HEK293 (cell line): ENCODE measurements around the gene MAPK12.

Experiments used
- ZFP37 ChIP-seq: fragments of 450-650 bp; formaldehyde crosslinking; IDR thresholded peaks from 2 replicates; pipeline ENCODE4 v1.5.1; 2016; ENCODE audit warnings: missing biosample characterization, missing genetic modification characterization
- ZNF223 ChIP-seq: fragments of 450-650 bp; formaldehyde crosslinking; IDR thresholded peaks from 2 replicates; pipeline ENCODE4 v1.5.1; 2016; ENCODE audit warnings: missing biosample characterization, missing genetic modification characterization
- ZNF366 ChIP-seq: fragments of 450-650 bp; formaldehyde crosslinking; conservative IDR thresholded peaks from 2 replicates; pipeline ENCODE4 v1.5.1; 2016; ENCODE audit warnings: missing biosample characterization, missing genetic modification characterization
- ZNF423 ChIP-seq: fragments of 450-650 bp; formaldehyde crosslinking; IDR thresholded peaks from 2 replicates; pipeline ENCODE4 v1.5.1; 2016; ENCODE audit warnings: missing biosample characterization, missing genetic modification characterization
- TF ChIP-seq, protein P1 (sequence below): sonication (generic); formaldehyde crosslinking; IDR thresholded peaks from 2 replicates; pipeline ENCODE4 v1.8.1; 2022; ENCODE audit warnings: mild to moderate bottlenecking, moderate library complexity, missing genetic modification reagents
- TF ChIP-seq, protein P2 (sequence below): fragments of 450-650 bp; formaldehyde crosslinking; IDR thresholded peaks from 2 replicates; pipeline ENCODE4 v1.5.1; 2016; ENCODE audit warnings: missing biosample characterization, missing genetic modification characterization

DNA sequence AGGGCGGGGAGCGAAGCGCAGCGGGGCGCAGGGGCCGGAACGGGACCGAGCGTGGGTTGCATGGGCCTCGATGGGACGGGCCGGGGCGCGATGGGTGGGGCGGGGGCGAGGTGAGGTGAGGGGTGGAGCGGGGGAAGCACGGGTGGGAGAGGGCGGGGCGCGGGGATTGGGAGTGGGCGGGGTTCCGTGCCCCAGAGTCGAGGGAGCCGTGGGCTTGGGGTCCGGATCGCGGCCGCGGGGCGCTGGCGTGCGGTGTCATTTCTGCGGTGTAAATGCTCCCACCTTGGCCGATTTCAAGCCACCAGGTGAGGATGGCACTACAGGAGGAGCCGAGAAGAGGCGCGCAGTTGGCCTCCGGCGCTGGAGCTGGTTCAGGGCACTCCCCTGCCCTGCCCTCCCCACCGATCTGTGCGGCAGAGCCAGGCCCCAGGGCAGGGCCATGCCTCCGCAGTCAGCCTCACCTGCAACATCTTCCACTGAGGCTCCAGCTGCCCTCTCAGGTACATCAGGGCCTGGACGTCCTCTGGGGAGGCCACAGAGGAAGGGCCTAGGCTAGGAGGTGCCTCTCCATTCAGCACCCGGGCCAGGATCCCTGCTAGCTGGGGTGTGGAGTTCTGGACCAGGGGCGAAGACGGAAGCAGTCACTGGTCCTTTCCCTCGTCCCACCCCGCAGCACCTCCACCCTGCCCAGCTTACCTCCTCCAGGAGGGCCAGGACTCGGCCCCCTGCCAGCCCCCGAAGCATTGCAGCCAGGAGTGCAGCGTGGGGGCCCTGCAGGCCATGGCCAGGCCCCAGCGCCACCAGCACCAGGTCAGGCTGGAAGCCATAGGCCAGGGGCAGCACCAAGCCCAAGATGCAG, 16.0 kb downstream of the MAPK12 start:
- TF ChIP-seq, protein P1, sequence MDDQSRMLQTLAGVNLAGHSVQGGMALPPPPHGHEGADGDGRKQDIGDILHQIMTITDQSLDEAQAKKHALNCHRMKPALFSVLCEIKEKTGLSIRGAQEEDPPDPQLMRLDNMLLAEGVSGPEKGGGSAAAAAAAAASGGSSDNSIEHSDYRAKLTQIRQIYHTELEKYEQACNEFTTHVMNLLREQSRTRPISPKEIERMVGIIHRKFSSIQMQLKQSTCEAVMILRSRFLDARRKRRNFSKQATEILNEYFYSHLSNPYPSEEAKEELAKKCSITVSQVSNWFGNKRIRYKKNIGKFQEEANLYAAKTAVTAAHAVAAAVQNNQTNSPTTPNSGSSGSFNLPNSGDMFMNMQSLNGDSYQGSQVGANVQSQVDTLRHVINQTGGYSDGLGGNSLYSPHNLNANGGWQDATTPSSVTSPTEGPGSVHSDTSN (CRISPR knock-in tag): no peak
- no peak for TF ChIP-seq ZNF423 (tag by site-specific recombination)
- no peak for TF ChIP-seq ZFP37 (tag by site-specific recombination)
- TF ChIP-seq, protein P2, sequence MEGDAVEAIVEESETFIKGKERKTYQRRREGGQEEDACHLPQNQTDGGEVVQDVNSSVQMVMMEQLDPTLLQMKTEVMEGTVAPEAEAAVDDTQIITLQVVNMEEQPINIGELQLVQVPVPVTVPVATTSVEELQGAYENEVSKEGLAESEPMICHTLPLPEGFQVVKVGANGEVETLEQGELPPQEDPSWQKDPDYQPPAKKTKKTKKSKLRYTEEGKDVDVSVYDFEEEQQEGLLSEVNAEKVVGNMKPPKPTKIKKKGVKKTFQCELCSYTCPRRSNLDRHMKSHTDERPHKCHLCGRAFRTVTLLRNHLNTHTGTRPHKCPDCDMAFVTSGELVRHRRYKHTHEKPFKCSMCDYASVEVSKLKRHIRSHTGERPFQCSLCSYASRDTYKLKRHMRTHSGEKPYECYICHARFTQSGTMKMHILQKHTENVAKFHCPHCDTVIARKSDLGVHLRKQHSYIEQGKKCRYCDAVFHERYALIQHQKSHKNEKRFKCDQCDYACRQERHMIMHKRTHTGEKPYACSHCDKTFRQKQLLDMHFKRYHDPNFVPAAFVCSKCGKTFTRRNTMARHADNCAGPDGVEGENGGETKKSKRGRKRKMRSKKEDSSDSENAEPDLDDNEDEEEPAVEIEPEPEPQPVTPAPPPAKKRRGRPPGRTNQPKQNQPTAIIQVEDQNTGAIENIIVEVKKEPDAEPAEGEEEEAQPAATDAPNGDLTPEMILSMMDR: no peak
- no peak for TF ChIP-seq ZNF223 (tag by site-specific recombination)
- TF ChIP-seq ZNF366 (tag by site-specific recombination): no peak
